Renal cortical epithelial cell (primary cell): ENCODE data around the gene ACE. TPM values are rescaled to one million over a fixed set of nuclear protein-coding genes. Genes with fewer than 3 reads are reported as not detected.
"Not testable (repeated sequence)": the region's sequence is repeated elsewhere in the genome, so short reads cannot be mapped to it uniquely, and the experiment has no call there.

ENCODE experiments used
- DNase-seq: peaks from one replicate; pipeline ENCODE4 v3.0.0-alpha.2; 2011; ENCODE audit warnings: low read depth
- total RNA-seq: library from RNA; depleted of rRNA; stranded (reverse); fragments of >200 nt; gene quantifications from 2 replicates; pipeline ENCODE4 v1.2.3, GENCODE V29; 2014

The ACE gene
- total RNA-seq, 1 donor from 2014 or later, result 0.55 TPM

GRCh38 chr17:63444457-63444856 is 32.4 kb upstream of the ACE start:
- no peak for DNase-seq

DNA sequence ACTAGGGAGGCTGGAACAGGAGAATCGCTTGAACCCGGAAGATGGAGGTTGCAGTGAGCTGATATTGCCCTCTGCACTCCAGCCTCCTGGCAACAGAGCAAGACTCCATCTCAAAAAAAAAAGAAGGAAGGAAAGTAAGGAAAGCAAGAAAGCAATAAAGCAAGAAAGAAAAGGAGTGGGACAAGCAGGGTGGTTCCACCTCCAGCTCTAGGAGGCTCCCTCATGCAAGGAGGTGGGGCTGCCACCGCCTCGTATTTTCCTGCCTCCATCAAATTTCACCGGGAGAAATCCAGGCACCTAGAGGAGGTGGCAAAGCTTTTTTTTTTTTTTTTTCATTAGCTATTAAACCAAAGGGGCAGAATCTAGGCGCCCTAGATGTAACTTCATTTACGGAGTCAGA is 31.8 kb upstream of the ACE start:
- DNase-seq, result no peak

- peak; percentile 35 for DNase-seq
These were observed 31.3 kb upstream of the ACE start for GRCh38 chr17:63445571-63445953.

- DNase-seq, result peak; percentile 14
These were observed 30.7 kb upstream of the ACE start, which contains the start of gene CYB561 for GRCh38 chr17:63445954-63446752. TSS of gene CYB561 (minus strand) at chr17:63446306. CDS start at chr17:63437547, 8,759 bp downstream.

DNA sequence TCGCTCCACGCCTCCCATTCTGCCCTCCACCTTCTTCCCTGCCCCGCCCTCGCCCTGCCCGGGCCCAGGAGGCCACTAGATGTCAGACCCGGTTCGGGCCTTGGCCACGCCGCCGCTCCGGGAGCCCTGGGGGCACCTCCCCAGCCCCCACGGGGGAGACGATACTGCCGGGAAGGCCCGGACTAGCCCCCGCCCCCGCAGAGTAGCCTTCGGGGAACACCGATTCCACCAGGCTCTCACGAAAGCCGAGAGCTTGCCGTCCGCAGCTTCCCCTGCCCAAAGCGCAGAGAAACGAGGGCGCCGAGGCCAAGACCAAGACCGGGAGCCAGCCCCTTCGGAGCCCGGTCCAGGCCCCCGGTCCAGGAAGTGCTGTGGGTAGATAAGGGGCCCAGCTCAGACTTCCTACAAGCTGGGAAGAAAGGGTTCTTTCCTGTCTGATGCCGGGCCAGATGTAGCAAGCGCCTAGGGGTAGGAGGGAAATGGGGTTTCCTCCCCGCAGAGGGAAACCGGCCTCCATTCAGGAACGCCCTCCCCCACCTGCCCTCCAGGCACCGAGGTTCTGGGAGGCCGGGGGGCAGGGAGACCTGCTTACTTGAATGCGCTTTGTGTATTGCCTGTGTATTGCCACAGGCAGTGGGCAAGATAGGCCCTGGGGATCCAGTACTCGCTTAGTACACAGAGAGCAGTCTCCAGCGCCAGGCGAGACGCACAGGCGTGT is 29.9 kb upstream of the ACE start:
- no peak for DNase-seq

DNA sequence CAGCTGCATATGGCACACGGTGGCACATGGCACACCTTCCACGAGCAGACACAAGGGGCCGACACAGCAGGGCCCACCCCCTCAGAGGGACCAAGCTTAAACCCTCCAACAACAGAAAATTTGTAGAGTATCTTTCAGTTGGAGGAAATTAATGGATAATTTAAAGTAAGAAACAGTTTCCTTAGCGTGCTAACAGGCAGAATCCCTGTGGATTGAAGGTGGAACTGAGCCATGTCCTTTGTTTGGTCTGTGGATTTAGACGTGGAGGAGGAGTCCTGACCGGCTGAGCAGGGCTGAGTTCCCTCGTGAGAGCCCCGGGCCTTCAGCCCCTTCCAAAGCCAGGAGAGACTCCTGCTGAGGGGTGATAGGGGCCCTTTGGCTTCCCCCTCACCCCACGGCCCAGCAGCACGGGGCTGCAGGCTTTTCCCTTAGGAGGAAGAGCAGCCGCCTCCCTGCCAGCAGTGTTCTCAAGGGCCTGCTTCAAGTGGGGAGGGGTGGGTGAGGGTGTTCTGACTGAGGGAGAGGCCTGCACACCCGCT is 29.3 kb upstream of the ACE start:
- DNase-seq, result no peak

DNA sequence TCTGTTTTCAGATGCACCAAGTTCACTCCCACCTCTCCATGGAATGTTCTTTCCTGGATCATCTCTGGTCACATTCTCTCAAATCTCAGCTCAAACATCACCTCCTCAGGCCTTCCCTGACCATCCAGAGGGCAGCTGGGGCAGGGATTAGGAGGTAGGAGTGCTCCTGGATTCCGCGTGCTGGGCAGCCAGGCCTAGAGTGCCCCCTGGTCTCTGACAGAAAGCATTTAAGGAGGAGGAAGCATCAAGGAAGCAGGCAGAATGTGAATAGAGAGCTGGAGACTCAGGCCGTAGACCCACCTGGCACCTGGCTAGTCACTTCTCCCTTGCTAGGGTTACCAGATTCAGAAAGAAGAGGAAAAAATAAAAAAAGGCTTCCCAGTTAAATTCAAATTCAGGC is 28.2 kb upstream of the ACE start:
- no peak for DNase-seq

DNA sequence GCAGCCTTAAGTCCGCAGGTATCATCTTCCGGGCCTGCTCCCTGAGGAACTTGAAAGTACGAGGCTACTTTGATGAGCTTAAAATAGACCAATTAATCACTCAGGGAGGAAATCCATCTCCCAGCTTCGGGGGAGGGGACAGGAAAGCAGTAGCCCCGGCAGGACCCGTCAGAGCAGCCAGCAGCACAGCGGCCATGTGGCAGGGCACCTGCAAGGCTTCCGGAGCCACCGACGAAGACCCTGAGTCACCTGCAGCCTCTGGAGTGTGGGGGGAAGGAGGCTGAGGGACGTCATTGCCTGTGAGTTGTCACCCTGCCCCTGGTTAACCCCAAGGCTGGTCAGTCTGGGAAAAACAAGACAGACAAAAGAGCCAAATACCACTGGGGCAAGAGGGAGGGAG is 26.3 kb upstream of the ACE start:
- DNase-seq, result peak; percentile 11

DNA sequence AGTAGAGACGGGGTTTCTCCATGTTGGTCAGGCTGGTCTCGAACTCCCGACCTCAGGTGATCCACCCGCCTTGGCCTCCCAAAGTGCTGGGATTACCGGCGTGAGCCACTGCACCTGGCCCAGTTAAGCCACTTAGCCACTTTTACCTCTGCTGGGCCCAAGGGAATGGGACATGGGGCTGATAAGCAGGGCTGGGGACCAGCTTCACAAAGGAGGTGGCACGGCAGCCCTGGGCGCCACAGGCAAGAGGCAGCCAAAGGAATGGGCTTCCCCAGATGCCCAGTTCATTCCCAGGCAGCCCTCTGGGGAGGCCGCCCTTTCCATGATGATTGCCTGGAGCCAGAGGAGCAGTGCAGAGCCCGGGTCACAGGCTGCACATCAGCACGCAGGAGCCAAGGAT is 25.7 kb upstream of the ACE start:
- DNase-seq, result no peak

GRCh38 chr17:63452046-63452961 is 24.6 kb upstream of the ACE start:
- no peak for DNase-seq

DNA sequence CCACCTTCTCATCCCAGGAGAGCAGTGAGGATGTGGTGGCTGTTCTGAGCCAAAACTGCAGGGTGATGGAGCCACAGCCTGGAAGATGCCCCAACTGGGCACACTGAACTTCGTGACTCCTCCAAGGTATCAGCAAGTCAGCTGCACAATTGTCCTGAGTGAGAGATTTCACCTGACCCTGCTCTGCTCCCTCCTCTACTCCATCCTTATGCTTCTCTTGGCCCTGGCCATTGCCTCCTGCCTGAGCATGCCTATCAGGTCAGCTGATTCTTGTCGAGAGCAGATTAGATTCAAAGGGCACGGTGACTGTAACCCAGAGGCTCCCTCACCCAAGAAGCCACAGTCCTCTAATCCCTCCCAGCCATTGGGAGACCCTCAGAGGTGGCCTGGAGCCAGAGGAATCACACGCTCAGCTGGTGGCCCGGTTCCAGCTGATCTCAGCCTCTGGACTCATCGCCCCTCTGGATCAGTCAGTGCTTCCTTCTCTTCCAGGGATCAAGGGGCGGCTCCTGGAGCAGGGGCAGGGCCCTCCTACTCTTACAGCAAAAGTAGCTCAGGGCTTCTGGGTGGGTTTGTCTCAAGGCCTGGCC is 23.8 kb upstream of the ACE start:
- DNase-seq, result no peak

DNA sequence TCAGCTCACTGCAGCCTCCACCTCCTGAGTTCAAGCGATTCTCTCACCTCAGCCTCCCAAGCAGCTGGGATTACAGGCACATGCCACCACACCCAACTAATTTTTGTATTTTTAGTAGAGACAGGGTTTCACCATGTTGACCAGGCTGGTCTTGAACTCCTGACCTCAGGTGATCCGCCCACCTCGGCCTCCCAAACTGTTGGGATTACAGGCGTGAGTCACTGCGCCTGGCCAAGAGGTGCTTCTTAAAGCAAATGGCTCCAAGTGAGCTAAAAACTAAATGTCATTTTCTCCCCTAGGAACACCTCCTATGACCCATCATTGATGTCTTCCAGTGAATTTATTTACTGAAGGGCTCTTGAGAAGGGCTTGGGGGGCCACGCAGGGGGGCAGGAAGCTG is 22.5 kb upstream of the ACE start:
- not testable (repeated sequence) for DNase-seq

- no peak for DNase-seq
These were observed 21.9 kb upstream of the ACE start for GRCh38 chr17:63454915-63455314.

- DNase-seq, result peak; percentile 11
These were observed 21.4 kb upstream of the ACE start for GRCh38 chr17:63455417-63455816.

DNA sequence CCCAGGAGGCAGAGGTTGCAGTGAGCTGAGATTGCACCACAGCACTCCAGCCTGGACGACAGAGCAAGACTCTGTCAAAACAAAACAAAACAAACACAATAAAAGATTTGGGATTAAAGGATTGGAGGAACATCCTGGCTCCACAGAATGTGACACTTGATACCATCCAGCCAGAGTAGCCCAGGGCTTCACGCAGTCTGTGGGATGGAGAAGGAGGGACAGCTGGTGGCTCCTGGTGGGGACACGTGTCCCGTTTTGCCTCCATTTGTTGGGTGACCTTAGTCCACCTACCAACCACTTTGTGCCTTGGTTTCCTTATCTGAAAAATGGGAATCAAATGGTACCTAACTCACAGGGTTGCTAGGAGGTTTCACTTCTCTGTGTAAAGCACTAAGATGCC is 18.4 kb upstream of the ACE start:
- no peak for DNase-seq

GRCh38 chr17:63460018-63460417 is 16.8 kb upstream of the ACE start:
- DNase-seq, result no peak

- DNase-seq, result no peak
These were observed 13.1 kb upstream of the ACE start for GRCh38 chr17:63463771-63464170.

DNA sequence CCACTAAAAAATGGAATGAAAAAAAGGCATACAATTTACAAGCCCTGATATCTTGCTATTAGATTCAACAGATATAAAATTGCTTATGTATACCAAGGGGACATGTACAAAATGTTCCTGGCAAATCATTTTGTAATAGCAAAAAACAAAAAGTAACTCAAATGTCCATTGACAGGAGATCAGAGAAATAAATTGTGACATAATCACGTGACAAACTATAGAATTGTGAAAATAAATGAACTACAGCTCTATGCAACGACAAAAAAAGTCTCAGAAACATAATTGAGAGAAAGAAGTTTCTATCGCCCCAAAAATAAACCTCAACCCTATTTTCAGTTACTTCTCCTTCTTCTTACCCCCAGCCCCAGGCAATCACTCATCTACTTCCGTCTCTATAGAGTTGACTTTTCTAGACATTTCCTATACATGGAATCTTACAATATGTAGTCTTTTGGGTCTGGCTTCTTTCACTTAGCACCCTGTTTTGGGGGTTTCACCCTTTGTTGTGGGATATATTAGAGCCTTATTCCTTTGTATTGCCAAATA is 12.1 kb upstream of the ACE start:
- DNase-seq, result no peak

DNA sequence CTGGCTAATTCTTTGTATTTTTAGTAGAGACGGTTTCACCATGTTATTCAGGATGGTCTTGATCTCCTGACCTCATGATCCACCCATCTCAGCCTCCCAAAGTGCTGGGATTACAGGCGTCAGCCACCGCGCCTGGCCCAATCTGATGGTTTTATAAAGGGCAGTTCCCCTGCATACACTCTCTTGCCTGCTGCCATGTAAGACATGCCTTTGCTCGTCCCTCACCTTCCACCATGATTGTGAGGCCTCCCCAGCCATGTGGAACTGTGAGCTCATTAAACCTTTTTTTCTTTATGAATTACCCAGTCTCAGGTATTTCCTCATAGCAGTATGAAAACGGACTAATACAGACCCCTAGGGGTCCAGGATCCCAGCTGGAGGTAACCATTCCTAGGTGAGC is 8.8 kb upstream of the ACE start:
- DNase-seq, result not testable (repeated sequence)

DNA sequence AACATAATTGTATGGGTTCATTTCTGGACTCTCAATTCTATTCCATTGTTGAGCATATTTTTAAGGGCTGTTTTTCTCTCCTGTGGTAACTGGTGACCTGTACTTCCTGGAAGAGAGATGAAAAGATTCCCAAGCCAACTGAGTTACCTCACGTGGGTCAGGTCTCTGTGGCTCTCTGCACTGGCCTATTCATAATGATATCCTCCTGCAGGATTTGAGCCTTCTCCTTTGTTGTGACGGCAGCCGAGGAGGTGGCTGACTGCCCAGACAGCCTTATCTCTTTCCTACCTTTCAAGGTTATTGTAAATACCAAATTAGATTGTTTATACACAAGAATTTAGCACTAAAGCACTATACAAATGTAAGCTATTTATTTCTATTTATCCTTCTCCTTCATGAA is 2.7 kb upstream of the ACE start:
- DNase-seq, result no peak
